ENCODE results near the gene SMAD4.
A peak's percentile ranks its signal among the peaks of the same experiment; 100 is the strongest.

The SMAD4 gene

DNA sequence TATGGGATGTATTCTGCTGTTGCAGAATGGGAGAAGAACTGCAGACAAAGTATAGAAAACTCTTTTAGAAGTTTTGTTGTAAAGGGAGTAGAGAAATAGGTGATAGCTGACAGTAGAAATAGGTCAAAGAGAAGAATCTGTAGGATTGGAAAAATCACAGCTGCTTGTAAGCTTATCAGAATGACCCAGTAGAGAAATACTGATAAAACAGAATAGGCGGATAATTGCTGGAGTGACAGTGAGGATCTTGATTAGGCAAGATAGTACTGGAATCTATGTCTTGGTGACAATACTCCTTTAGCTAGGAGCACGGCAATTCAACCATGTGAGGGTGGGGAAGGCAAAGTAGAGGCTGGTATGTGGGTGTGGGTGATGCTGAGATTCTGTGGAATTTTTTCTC lies 4.5 kb upstream of the SMAD4 start:
- FAIRE-seq, result no peak

DNA sequence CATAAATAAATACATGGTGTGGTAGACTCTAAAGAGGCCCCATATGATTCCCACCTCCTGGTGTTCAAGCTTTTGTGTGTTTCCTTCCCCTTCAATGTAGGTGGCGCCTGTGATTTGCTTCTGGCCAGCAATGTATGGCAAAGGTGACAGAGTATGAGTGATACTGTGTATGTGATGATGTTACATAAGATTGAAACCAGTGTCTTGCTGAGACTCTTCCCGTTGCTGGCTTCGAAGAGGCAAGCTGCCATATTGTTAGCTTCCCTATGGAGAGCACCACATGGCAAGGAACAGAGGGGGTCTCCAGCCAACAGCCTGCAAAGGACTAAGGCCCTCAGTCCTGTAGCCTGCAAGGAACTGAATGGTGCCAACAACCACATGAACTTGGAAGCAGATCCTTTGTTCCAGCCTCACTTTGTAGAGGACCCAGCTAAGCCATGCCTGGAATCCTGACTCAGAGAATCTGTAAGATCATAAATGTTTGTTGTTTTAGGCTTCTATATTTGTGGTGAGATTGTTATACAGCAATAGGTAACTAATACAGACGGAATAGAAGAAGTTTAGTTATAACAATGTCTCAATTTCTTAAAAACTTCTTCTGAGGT lies 1.7 kb upstream of the SMAD4 start:
- no peak for FAIRE-seq

DNA sequence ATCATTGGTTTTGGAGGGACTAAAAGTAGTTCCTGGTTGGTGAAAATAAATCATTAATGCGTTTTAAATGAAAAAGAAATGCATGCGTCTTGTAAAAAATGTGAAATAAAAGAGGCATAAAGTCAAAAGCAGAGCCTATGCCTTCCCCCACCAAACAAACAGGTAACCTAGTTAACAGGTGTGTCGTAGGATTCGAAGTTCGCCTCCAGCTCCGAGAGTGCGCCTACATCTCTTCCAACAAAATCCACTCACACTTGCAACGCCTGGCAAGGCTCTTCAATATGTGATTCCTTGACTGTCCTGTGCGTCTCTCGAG lies 677 bp upstream of the SMAD4 start:
- no peak for FAIRE-seq

DNA sequence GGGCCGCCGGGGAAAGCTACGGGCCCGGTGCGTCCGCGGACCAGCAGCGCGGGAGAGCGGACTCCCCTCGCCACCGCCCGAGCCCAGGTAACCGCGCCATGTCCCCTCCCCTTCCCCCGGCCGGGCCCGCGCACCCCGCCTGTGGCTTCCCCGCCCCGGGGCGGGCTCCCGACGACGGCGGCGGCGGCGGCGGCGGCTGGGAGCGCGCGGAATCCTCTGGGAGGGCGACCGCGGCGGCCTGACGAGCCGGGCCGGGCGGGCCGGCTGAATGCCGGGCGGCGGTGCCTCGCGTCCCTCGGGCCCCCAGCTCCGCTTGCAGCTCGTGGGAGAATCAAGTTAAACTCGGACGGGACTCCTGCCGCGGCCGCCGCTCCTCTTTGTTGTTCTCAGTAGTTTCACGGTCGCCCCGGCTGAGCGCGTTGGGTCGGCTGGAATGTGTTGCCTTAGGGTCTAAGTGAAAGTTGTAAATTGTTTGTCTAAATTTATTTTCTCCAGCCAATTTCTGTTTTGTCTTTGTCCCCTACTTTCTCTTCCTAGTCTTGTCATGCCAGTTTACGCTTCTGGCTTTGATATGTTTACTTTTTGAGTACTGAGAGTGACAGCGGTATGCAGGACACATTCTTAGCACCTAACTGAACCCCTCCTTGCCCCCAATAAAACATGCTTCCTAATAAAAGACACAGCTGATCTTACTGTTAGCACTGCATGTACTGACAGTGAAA lies 685 bp downstream of the SMAD4 start:
- no peak for FAIRE-seq

DNA sequence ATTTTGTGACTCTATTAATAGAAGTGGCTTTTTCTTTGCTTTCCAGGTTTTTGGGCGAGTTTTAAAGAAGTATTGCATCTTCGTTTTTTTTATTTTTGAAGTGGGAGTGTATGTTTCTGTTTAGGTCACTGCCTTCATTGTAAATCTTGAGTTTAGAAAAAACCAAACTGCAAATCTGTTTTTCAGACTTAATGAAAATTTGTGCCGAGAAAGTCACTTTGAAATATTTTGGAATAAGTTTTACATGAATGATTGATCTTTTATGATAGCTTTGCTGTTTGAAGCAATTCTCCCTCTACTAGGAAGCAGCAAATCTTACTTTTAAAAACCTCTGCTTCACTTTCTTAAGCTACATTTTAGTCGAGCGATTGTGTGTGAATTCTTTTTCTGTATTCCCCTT lies 2.2 kb downstream of the SMAD4 start:
- no peak for FAIRE-seq

DNA sequence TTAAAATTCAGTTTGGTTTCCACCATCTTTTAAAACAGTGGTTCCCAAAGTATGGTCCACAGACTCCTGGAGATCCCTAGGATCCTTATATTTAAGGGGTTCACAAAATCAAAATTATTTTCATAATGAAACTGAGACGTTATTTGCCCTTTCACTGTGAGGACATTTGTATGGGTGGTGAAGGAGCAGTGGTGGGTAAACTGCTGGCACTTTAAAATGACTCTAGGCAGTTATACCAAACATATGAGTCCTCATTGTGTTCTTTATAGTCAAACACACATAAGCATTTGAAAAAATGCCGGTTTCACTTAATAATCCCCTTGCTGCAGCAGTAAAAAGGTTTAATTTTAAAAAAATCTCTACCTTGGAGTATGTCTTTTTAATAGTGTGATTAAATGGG lies 7.2 kb downstream of the SMAD4 start:
- FAIRE-seq, result no peak

DNA sequence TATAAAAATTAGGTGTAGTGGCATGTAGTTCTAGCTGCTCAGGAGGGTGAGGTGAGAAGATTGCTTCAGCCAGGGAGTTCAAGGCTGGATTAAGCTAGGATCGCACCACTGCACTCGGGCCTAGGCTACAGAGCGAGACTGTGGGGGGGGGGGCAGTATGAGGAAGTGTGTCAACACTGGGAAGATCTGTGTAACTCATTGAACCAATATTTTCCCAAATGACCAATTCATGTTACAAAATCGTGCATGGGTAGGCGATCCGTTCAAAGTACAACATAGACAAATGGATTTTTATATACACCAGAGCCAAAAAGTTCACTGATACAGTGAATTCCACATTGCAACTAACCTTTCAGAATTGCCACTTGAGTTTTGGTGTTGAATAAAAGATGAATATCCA lies 8.1 kb downstream of the SMAD4 start:
- no peak for FAIRE-seq

DNA sequence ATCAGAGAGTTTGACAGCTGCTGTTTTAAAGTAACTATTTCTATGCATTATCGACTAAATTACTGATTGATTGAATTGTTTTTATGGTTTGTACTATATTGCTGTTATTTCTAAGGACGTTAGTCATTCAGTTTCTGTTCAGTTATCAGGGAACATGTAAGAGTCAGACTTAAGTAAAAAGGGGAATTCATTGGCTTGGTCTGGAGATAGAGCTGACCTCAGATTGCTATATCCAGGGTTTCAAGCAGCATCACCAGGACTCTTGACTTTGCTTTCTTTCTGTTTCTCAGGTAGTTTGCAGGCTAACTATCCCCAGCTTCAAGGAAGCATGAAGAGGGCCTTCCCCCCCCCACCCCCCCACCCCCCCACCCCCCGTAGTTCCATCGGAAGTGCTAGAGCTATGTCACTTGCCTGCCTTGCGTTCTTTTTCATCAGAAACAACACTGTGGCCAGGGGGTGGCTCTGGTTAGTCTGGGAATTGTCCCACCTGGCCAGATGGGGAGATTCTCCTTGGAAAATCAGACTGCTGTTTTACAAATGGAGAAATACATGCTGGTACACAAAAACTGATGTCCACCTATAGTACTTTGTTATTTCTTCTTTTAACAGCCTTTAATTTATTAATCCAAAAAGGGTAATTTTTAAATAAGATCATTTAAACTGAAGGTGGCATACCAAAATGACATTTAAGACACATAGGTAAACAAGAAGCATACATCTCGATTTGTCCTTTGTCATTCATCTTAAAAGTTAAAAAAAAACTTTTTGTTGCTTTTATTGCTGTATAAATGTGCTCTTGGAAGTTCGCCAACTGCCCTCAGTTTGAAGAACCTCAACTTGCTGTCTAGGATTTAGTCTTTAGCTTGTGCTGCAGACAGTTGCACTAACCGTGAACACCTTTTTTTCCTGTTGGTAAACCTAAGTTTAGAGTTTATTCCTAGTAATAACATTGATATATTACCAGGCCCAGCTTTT lies 9.4 kb downstream of the SMAD4 start:
- FAIRE-seq, result no peak

DNA sequence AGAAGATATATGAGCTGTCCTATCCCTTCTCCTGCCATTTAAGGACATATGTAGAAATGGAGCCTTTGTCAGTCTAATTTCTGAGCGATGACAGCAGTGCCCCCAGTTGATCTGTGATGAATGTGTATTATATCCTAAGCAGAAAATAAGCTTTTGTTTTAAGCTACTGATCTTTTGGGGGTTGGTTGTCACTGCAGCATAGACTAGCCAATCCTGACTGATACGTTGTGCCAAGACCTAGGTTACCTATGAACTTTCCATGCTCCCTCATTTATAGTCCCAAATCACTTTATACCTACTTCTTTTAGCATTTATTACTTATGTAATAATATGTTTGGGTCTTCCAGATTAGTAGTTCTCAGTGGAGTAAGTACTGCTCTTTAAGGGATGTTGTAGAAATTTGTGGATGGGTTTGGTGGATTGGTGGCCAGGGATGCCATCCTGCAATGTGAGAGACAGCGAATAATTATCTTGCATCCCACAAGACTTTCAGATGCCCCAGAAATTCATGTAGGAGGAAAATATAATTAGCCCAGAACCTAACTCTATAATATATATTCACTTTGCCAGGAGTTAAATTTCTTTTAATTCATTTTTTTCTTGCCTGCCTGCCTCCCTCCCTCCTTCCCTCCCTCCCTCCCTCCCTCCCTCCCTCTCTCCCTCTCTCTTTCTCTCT lies 11.8 kb downstream of the SMAD4 start:
- FAIRE-seq, result no peak

DNA sequence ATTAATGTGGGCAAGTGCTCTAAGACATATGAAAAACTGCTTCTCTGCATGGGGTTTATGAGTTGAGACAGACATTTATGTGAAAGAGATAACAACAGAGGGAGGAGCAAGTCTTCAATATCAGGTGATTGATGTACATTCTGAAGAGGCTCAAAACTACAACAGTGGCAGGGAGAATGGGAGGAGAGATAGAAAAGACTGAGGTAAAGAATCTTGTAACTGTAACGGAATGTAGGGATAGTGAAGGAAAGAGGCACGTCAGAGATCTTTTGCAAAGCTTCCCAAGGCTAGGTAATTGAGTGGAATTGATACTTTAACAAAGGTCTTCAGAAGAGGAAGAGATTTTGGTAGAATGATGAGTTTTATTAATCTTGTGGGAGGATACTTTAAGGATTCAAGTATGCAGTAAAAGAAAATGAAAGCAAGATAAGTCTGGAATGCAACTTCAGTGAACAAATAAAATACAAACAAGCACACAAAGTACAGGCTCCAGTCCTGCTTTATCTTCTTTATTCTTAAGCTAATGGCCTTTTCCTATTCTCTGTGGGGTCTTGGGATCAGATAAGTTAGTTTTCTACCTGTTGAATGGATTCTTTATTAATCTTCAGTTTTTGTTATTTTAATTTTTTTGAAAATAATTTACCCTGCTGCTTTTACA lies 15.0 kb downstream of the SMAD4 start:
- FAIRE-seq, result no peak

DNA sequence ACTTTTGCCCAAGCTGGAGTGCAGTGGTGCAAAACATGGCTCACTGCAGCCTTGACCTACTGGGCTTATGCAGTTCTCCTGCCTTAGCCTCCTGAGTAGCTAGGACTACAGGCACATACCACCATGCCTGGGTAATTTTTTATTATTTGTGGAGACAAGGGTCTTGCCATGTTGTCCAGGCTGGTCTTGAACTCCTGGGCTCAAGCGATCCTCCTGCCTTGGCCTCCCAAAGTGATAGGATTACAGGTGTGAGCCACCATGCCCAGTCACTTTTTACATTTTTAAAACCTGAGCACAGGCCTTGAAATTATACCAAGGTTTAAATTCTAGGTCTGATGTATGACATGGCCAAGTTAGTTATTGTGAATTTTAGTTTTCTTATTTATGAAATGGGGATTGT lies 18.2 kb downstream of the SMAD4 start:
- FAIRE-seq, result no peak

DNA sequence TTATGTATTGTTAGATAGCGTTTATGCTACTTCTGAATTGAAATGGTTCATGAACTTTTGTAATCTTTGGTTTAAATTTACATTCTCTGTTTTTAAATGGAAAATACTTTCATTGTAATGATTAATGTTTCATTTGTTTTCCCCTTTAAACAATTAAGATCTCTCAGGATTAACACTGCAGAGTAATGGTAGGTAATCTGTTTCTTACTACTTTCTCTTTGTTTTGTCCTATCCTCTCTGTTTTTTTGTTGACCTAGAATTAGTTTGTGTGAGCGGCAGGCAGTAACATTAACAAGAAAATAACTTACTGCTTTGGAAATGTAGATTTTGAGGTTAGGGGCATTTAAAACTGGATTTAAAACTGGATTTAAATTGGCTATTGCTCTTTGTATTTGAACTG lies 19.1 kb downstream of the SMAD4 start:
- FAIRE-seq, result peak; percentile 53

DNA sequence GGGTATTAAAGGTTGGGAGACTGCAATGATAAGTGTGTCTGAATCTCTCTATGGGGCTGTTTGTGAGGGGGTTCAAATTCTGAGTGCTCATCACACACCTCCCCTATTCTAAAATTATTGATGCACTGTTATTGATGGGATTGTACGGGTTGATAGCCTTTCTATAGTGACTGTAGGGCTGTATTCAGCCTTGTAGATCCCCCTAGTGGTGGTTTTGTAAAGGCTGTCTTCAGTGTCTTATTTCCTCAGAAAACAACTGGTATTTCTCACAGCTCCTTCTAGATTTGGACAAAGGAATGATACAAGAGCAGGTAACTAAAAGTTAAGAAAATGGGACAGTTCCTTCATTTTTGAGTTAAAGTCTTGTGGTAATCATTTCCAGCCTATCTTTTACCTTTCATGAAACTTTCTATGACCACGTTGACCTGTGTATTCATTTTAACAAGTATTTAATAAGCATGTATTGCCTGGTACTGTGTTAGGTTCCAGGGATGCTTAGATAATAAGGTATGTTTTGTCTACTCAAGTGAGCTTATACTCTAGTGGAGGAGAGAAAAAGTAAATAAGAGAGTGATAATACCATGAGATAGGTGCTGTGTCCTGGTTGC lies 21.2 kb downstream of the SMAD4 start:
- peak; percentile 84 for FAIRE-seq

DNA sequence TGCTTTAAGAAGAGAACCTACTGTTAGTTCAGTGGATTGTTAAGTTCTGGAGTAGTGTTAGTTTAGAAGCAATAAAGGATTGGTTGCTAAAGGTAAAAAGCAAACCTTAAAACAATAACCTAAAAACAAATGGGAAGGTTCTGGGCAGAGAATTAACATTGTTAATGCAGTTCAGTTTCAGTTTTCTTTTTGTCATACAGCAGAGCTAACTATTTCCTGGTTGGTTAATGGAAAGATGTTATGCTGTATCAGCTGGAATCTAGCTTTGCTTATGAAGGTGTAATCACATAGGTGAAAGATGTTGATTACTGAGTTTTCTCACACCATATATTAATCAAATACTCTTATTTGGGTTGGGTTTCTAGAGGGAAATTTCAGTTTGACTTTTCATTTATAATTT lies 23.8 kb downstream of the SMAD4 start:
- FAIRE-seq, result no peak

DNA sequence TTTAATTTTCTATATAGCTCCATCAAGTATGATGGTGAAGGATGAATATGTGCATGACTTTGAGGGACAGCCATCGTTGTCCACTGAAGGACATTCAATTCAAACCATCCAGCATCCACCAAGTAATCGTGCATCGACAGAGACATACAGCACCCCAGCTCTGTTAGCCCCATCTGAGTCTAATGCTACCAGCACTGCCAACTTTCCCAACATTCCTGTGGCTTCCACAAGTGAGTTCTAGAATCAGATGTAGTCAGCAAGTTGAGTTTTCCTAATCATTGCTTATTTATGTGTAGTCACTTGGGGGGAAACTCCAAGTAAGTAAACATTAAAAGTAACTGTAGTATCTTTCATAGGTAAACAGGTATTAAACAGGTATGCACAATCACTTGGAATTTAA lies 24.8 kb downstream of the SMAD4 start:
- no peak for FAIRE-seq

DNA sequence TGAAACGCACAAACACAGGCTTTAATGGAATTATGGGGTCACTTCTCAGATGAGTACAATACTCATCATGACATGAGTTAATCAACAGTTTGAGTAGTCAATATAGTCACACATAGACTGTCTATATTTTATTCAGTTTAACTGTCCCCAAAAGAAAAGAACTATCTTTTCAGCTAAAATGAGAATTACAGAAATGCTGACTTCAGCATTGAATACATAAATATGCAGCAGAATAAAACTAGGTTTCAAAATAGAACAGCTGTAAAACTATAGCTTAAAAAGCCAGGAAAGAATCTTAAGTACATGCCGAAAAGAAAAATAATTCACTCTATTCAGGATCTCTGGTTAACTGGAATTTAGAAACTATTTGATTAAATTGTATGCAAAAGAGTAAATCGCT lies 30.0 kb downstream of the SMAD4 start:
- peak; percentile 69 for FAIRE-seq

DNA sequence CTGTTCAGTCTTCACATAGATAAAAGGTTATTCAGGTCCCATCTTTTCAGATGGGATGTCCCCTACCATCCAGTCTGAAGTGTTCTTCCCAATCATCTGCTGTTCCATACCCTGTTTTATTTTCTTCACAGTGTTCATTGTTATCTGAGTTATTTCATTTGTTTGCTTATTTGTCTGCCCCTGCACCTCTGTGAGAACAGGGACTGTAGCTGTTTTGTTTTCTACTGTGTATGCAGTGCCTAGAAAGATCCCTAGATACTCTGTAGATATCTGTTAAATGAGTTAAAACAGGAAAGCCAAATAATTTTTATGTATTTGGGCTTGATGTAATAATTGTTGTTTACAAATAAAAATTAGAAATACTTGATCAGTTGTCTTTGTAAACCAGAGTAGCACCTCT lies 34.2 kb downstream of the SMAD4 start:
- no peak for FAIRE-seq

DNA sequence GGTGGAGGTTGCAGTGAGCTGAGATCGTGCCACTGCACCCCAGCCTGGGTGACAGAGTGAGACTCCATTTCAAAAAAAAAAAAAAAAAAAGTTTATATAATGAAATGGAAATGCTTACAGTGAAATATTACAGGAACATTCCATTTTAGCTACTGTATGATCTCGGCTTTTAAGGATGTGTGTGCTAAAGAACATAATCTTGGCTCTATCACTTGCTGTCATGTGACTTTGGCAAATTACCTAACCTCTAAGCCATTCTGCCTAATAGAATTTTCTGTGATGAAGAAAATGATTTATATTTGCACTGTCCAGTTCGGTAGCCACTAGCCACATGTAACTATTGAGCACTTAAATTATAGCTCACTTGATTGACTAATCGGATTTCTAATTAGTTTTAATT lies 36.3 kb downstream of the SMAD4 start:
- FAIRE-seq, result no peak

DNA sequence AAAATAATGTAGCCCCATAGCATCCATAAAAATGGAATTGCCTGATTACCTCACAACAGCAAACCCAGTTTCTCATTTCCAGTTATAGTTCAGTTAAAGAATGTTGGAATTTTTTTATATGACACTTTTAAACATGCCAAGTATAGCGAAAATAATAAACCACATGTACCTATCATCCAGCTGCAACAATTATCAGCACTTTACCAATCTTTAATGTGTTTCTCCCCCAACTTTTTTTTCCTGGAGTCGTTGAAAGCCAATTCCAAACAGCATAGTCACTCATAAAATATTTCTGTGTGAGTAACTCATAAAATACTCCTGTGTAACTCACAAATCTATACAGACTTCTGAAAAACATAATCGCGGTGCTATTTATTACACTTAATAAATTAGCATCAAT lies 38.1 kb downstream of the SMAD4 start:
- FAIRE-seq, result no peak

DNA sequence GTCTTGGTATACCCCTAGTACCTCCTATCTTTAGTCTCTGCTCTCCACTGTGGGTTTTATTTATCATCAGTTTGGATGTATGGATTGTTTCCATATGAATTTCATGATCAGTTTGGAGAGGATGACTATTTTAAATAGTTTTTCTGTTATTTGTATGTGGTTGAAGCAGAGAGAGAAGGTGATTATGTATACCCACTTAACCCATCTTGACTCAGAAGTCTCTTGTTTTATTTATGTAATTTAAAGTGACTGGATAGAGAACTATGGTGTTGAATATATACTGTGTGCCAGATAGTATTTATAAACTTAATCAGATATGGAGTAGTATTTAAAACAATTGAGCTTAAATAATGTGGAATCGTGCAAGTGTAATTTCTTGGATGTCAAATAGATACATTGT lies 39.9 kb downstream of the SMAD4 start:
- no peak for FAIRE-seq

DNA sequence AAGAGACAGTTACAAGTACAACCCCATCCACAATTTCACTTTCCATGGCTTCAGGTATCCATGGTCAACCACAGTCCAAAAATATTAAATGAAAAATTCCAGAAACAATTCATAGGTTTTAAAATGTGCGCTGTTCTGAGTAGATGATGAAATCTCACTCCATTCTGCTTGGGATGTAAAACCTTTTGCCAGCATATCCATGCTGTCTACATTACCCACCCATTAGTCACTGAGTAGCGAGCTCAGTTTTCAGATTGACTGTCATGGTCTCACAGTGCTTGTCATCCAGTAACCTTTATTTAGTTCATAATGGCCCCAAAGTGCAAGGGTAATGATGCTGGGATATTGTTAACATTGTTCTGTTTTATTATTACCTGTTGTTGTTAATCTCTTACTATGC lies 40.5 kb downstream of the SMAD4 start:
- FAIRE-seq, result no peak

DNA sequence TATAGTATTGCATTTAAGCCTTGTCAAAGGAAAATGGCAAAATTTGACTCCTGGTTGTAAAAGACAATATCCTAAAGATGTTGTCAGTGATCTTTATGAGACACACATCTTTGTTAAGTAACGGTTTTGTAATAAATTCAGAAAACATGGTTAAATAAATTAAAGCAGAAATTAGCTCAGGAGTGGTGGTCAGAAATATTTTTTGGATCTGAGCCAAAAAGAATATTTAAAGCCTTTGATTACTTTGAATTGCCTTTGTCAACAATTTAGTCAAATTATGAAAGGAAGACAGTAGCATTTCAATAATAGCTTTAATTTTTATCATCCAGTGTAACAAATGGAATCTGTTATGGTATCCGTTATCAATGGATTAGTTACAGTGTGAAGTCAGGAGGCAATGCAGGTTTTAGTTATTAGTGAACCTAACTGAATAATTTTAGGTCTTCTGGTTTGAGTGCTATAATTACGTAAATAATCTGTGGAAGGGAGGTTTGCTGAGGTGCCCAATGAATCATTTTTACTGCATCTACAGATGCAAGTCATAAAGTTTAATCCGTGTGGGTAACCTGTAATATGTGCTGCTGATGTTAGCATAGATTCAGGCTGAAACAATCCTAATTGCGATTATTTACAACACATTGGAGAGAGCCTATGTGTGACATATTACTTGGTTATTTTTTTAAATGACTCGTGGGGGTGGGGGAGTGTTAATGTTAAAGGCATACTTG lies 42.7 kb downstream of the SMAD4 start:
- FAIRE-seq, result peak; percentile 8

All from G401.6 (cell line).